Endothelial cell of umbilical vein (primary cell): ENCODE data around the gene ASXL2. TPM values are rescaled to one million over a fixed set of nuclear protein-coding genes. Genes with fewer than 3 reads are reported as not detected.

Experiments used
- BruUV-seq: library from RNA; stranded (reverse); fragments of 400-500 nt; replicated peaks from 2 replicates; lab custom pipeline; 2021; lab: Mats Ljungman, UMichigan
- CTCF ChIA-PET: fragments of 300-600, 350-600 bp; sonication (Branson Sonifier 250); formaldehyde crosslinking; loops from one replicate; lab custom pipeline; 2021; ENCODE audit warnings: antibody characterized with exemption, inconsistent platforms; lab: Charles Lee
- POLR2A ChIA-PET: fragments of 300-600, 350-600 bp; sonication (Branson Sonifier 250); formaldehyde crosslinking; loops from one replicate; lab custom pipeline; 2021; ENCODE audit warnings: antibody characterized with exemption, inconsistent platforms; lab: Charles Lee
- DNase-seq: peaks from one replicate; pipeline ENCODE4 v3.0.0-alpha.2; 2011; ENCODE audit warnings: low read depth, low spot score
- FAIRE-seq: peaks from 2 replicates; lab custom pipeline; 2011; peaks lifted over from hg19 to GRCh38; lab: Jason Lieb, UNC
- H2AFZ ChIP-seq: 2 replicates; pipeline ENCODE4 v1.6.0; 2012; ENCODE audit warnings: low read depth, low read length, control low read depth, inconsistent platforms
- H3K27ac ChIP-seq: 2 replicates; pipeline ENCODE4 v1.5.1; 2011; ENCODE audit warnings: low read depth, mild to moderate bottlenecking, control low read depth, low read length, moderate library complexity; ENCODE audit not compliant: insufficient read depth
- H3K27me3 ChIP-seq, 2 experiments: 2 replicates each; pipeline versions ENCODE4 v1.6.0 to v1.6.1; 2011; ENCODE audit warnings: low read length in 2 of 2, mixed read lengths in 1 of 2; ENCODE audit not compliant: control insufficient read depth in 2 of 2, insufficient read depth in 2 of 2
- H3K36me3 ChIP-seq, 2 experiments: 2 replicates in 1 of 2; 3 replicates in 1 of 2; pipeline ENCODE4 v1.5.1; 2011; ENCODE audit warnings: low read length in 2 of 2, mild to moderate bottlenecking in 1 of 2, moderate library complexity in 1 of 2; ENCODE audit not compliant: control insufficient read depth in 2 of 2, insufficient read depth in 2 of 2; ENCODE audit errors: extremely low read depth in 1 of 2
- H3K4me1 ChIP-seq: 3 replicates; pipeline ENCODE4 v1.5.1; 2011; ENCODE audit warnings: mild to moderate bottlenecking, low read length; ENCODE audit not compliant: control insufficient read depth, insufficient read depth; ENCODE audit errors: extremely low read depth
- H3K4me2 ChIP-seq: 2 replicates; pipeline ENCODE4 v1.6.1; 2011; ENCODE audit warnings: low read length, control low read depth, mixed read lengths; ENCODE audit not compliant: insufficient read depth
- H3K4me3 ChIP-seq, 3 experiments: fragments of 200-600 bp in 1 of 3; sonication (generic), shearing (Covaris generic) in 1 of 3; replicated peaks in 1 of 3; 2 replicates each; pipeline ENCODE4 v1.5.1; 2011 to 2016; ENCODE audit warnings: control low read depth in 3 of 3, low read length in 3 of 3, mild to moderate bottlenecking in 2 of 3, inconsistent platforms in 1 of 3, low read depth in 1 of 3, moderate library complexity in 1 of 3; ENCODE audit not compliant: insufficient read depth in 1 of 3
- H3K79me2 ChIP-seq: 2 replicates; pipeline ENCODE4 v1.6.0; 2012; ENCODE audit warnings: low read length, inconsistent platforms; ENCODE audit not compliant: control insufficient read depth, insufficient read depth
- H3K9ac ChIP-seq: replicated peaks from 2 replicates; pipeline ENCODE3; 2011; ENCODE audit warnings: low read length, control low read depth; ENCODE audit not compliant: insufficient read depth; ENCODE audit errors: extremely low read depth
- H3K9me1 ChIP-seq: replicated peaks from 3 replicates; pipeline ENCODE4 v1.6.0; 2011; ENCODE audit warnings: mild to moderate bottlenecking, low read length; ENCODE audit not compliant: control insufficient read depth, insufficient read depth; ENCODE audit errors: extremely low read depth
- H3K9me3 ChIP-seq: replicated peaks from 2 replicates; pipeline ENCODE4 v1.5.1; 2012; ENCODE audit warnings: low read length, inconsistent platforms; ENCODE audit not compliant: control insufficient read depth, insufficient read depth
- H4K20me1 ChIP-seq: replicated peaks from 2 replicates; pipeline ENCODE3; 2011; ENCODE audit warnings: mild to moderate bottlenecking, low read length; ENCODE audit not compliant: control insufficient read depth, insufficient read depth; ENCODE audit errors: extremely low read depth
- MAX ChIP-seq: IDR thresholded peaks from 2 replicates; pipeline ENCODE4 v1.6.1; 2011; ENCODE audit not compliant: insufficient read depth, insufficient read length
- POLR2A ChIP-seq: IDR thresholded peaks from 2 replicates; pipeline ENCODE4 v1.6.1; 2012; ENCODE audit warnings: low read depth, mild to moderate bottlenecking, control low read depth, low read length
- POLR2AphosphoS5 ChIP-seq: IDR thresholded peaks from 2 replicates; pipeline ENCODE4 v1.6.1; 2012; ENCODE audit warnings: low read depth, mild to moderate bottlenecking, control low read depth, low read length, moderate library complexity; ENCODE audit not compliant: insufficient read depth
- dilution Hi-C: fragments of 300-500 bp; cut with MboI; formaldehyde crosslinking; loops from one replicate; pipeline ENCODE4 v1.15.0; 2019; ENCODE audit warnings: low sequenced_read_pairs; ENCODE audit not compliant: extremely low pct_ligation_motif_present
- intact Hi-C: fragments of 100-400 bp; cut with micrococcal nuclease; formaldehyde crosslinking; loops from one replicate; pipeline ENCODE4 v1.10.0; 2022
- polyA plus RNA-seq, 4 experiments: library from polyadenylated mRNA; depleted of rRNA in 3 of 4; stranded (reverse) in 3 of 4; unstranded in 1 of 4; fragments of >200 nt; gene quantifications; 2 replicates each; pipeline versions ENCODE4 v1.2.1 to v1.2.3, GENCODE V29; 2011 to 2012; ENCODE audit warnings: missing spikeins in 1 of 4
- total RNA-seq: library from RNA; stranded (reverse); gene quantifications from 2 replicates; pipeline ENCODE4 v1.2.3, GENCODE V29; 2021
- TF ChIP-seq, protein P1 (sequence below), 2 donors: IDR thresholded peaks; 1 replicate in 1 of 2; 2 replicates in 1 of 2; pipeline ENCODE4 v1.5.1; 2011; ENCODE audit warnings: low read length in 2 of 2, mild to moderate bottlenecking in 2 of 2, moderate library complexity in 2 of 2, control low read depth in 1 of 2, inconsistent platforms in 1 of 2, low read depth in 1 of 2; ENCODE audit not compliant: insufficient read depth in 1 of 2; ENCODE audit errors: extremely low read depth in 1 of 2

Gene ASXL2
- total and polyA plus RNA-seq, 2 donors (not counting 3 experiments of a cell fraction or from before 2014, with no cell fraction given), result 6.1 to 33.8 TPM

DNA sequence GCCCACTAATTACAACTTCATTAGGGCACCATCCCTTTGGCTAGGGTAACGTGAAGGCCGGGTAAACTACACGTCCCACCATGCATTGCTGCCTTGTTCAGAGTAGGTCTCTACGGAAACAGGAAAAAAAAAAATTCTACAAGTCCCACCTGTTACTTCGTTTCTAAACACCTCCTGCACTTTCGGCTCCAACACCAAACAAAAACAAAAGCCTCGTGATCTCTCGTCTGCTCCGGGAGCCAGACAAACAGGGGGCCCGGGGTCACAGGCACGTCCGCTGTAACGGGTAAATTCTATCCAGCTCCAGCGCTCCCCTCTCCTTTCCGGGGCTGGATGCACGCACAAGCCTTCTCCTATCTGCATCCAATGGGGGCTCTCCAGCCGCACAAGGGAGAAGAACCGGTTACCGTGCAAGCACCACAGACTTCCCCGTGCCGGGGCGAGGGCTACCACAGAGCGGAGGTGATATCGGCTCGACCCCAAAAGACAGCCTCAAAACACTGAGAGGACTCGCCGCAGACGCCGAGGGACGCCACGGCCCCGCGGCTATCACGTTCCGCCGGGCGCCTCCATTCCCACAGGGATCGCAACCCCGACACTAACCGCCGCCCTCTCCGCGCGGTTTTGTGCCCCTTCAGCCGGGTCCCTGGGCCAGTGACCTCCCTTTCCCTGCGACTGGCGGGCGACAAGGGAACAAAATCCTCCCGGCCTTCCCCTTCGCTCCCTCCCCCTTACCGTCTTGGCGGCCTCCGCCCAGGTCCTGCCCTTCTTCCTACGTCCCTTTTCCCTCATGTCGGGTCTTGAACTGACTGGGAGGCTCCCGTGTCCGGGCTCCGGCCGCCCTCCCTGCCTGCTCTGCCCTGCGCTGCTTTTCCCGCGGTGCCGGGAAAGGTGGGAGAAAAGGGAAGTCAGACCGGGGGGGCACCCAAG lies 591 bp downstream of the ASXL2 start:
- Histone ChIP-seq H3K27me3 (peaks cover 0 to 2% of the 10 kb centered on the region in 2 experiments), H4K20me1 (peaks cover 5% of the 10 kb centered on the region), H2AFZ (peak overlapping the region; percentile 77), H3K79me2 (peaks cover 52% of the 10 kb centered on the region), H3K4me2 (peak overlapping the region; percentile 95), H3K27ac (peak overlapping the region; percentile 67), H3K36me3 (peaks cover 0 to 1% of the 10 kb centered on the region in 2 experiments), H3K4me3 (peak overlapping the region; percentile 54 to 84 (median 77)), H3K9me3 (no peaks in the 10 kb centered on the region), H3K9me1 (no peaks in the 10 kb centered on the region), H3K9ac (peak overlapping the region; percentile 79), H3K4me1 (peaks cover 16% of the 10 kb centered on the region)
- intact Hi-C loops, result loop anchor here (2.0 to 10.0 kb wide), 3 partner anchors 57 to 205 kb away; partner anchors contain the start of genes DTNB and RAB10
- ChIA-PET POLR2A (interaction anchor here (0.6 to 1.0 kb wide), 4 partner anchors 78 to 578 kb away, joined by 3 to 4 read pairs (median 4); no protein-coding TSS in a partner anchor), CTCF (interaction anchor here (0.8 to 1.2 kb wide), 5 partner anchors 13 to 72 kb away, joined by 3 to 12 read pairs (median 5); no protein-coding TSS in a partner anchor)
- peak; percentile 80 for DNase-seq
- dilution Hi-C loops, result no loop called here
- TF ChIP-seq POLR2AphosphoS5 (peak; percentile 44), POLR2A (peak; percentile 27), MAX (no peak)
- FAIRE-seq, result peak; percentile 82
- BruUV-seq, result TSS peak; percentile 64

- DNase-seq, result no peak
- H4K20me1 ChIP-seq, result peaks cover 10% of the 10 kb centered on the region
- no peak overlapping the region for H3K9ac ChIP-seq
- BruUV-seq, result no TSS peak
- TF ChIP-seq, protein P1, sequence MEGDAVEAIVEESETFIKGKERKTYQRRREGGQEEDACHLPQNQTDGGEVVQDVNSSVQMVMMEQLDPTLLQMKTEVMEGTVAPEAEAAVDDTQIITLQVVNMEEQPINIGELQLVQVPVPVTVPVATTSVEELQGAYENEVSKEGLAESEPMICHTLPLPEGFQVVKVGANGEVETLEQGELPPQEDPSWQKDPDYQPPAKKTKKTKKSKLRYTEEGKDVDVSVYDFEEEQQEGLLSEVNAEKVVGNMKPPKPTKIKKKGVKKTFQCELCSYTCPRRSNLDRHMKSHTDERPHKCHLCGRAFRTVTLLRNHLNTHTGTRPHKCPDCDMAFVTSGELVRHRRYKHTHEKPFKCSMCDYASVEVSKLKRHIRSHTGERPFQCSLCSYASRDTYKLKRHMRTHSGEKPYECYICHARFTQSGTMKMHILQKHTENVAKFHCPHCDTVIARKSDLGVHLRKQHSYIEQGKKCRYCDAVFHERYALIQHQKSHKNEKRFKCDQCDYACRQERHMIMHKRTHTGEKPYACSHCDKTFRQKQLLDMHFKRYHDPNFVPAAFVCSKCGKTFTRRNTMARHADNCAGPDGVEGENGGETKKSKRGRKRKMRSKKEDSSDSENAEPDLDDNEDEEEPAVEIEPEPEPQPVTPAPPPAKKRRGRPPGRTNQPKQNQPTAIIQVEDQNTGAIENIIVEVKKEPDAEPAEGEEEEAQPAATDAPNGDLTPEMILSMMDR (IDR thresholded peaks at IDR 0.05; ENCODE audit: extremely low read depth in 1 of 2, insufficient read depth in 1 of 2, low read depth in 1 of 2, low read length in 2 of 2), result no peak
- no peak overlapping the region for H3K4me2 ChIP-seq
- peaks cover 84% of the 10 kb centered on the region for H3K79me2 ChIP-seq
- no peaks in the 10 kb centered on the region for H3K27me3 ChIP-seq
- no peaks in the 10 kb centered on the region for H3K9me1 ChIP-seq
- no peak overlapping the region for H3K27ac ChIP-seq
- dilution Hi-C loops, result no loop called here
- H3K4me1 ChIP-seq, result peaks cover 10% of the 10 kb centered on the region
- intact Hi-C loops, result loop anchor here (10.0 kb wide), 2 partner anchors 63 to 163 kb away; partner anchors contain the start of gene RAB10
- POLR2A ChIA-PET, result no interaction called here
- no peak overlapping the region for H3K4me3 ChIP-seq
- no peaks in the 10 kb centered on the region for H3K9me3 ChIP-seq
- no peak overlapping the region for H2AFZ ChIP-seq
- peaks cover 0 to 4% of the 10 kb centered on the region in 2 experiments for H3K36me3 ChIP-seq
- CTCF ChIA-PET, result no interaction called here
- FAIRE-seq, result no peak
These were observed 6.2 kb downstream of the ASXL2 start for GRCh38 chr2:25872134-25872533.
